GM18498 (cell line): Measurements from ENCODE around the gene TFAP2D.
A peak's percentile ranks its signal among the peaks of the same experiment; 100 is the strongest.

Source experiments
- ATAC-seq: cut with Tn5 transposase; IDR thresholded peaks from one replicate; pipeline ENCODE4 v1.9.1; 2021; ENCODE audit warnings: mild to moderate bottlenecking, moderate library complexity; ENCODE audit not compliant: unreplicated experiment

TFAP2D gene

GRCh38 chr6:50713226-50713625 lies at the start of gene TFAP2D:
Gene TFAP2D, plus strand, starts transcription at chr6:50713526. Its CDS starts 530 bp downstream, at chr6:50714056.
- no peak for ATAC-seq

- ATAC-seq: no peak
Measured at GRCh38 chr6:50663806-50664205, 49.5 kb upstream of the TFAP2D start.

GRCh38 chr6:50666089-50666488 lies 47.2 kb upstream of the TFAP2D start:
- ATAC-seq: no peak

GRCh38 chr6:50681213-50681824 lies 32.0 kb upstream of the TFAP2D start:
- peak; percentile 66 for ATAC-seq

- no peak for ATAC-seq
Measured at GRCh38 chr6:50689210-50689609, 24.1 kb upstream of the TFAP2D start.

- ATAC-seq: no peak
Measured at GRCh38 chr6:50691814-50692495, 21.4 kb upstream of the TFAP2D start.

GRCh38 chr6:50698546-50698945 lies 14.8 kb upstream of the TFAP2D start:
- no peak for ATAC-seq

GRCh38 chr6:50699051-50699775 lies 14.1 kb upstream of the TFAP2D start:
- ATAC-seq: no peak

- ATAC-seq: no peak
Measured at GRCh38 chr6:50706575-50706974, 6.8 kb upstream of the TFAP2D start.

- ATAC-seq: no peak
Measured at GRCh38 chr6:50707191-50707590, 6.1 kb upstream of the TFAP2D start.

- no peak for ATAC-seq
Measured at GRCh38 chr6:50707652-50708300, 5.5 kb upstream of the TFAP2D start.

GRCh38 chr6:50708664-50709365 lies 4.5 kb upstream of the TFAP2D start:
- no peak for ATAC-seq

GRCh38 chr6:50709366-50709734 lies 4.0 kb upstream of the TFAP2D start:
- no peak for ATAC-seq

GRCh38 chr6:50711686-50712085 lies 1.6 kb upstream of the TFAP2D start:
- no peak for ATAC-seq

- ATAC-seq: no peak
Measured at GRCh38 chr6:50712291-50712690, 1.0 kb upstream of the TFAP2D start.

- no peak for ATAC-seq
Measured at GRCh38 chr6:50713977-50714486, 706 bp downstream of the TFAP2D start.

- ATAC-seq: no peak
Measured at GRCh38 chr6:50714487-50715379, 1.4 kb downstream of the TFAP2D start.

- no peak for ATAC-seq
Measured at GRCh38 chr6:50716899-50717509, 3.7 kb downstream of the TFAP2D start.

- no peak for ATAC-seq
Measured at GRCh38 chr6:50717734-50718457, 4.6 kb downstream of the TFAP2D start.
